GM12878 (cell line): Measurements from ENCODE around the gene GJB1. TPM values are rescaled to one million over a fixed set of nuclear protein-coding genes. Genes with fewer than 3 reads are reported as not detected.

Experiments used
- ATAC-seq: fragments of 200-7000 bp; cut with Tn5 transposase; 3 replicates; pipeline ENCODE4 v1.9.1; 2020; ENCODE audit warnings: mild to moderate bottlenecking, moderate library complexity
- BruUV-seq: library from RNA; stranded (reverse); fragments of 400-500 nt; replicated peaks from 2 replicates; lab custom pipeline; 2021; lab: Mats Ljungman, UMichigan
- CTCF ChIA-PET: fragments of 300-600 bp; sonication (Branson Sonifier 250); formaldehyde crosslinking; extraction: SDS; loops from one replicate; lab custom pipeline; 2021; ENCODE audit warnings: inconsistent platforms; lab: Yijun Ruan, JAX
- POLR2A ChIA-PET: fragments of 350-600 bp; formaldehyde crosslinking; extraction: SDS; loops from one replicate; lab custom pipeline; 2021; ENCODE audit warnings: inconsistent platforms; lab: Charles Lee
- RAD21 ChIA-PET: fragments of 300-600 bp; sonication (Branson Sonifier 250); formaldehyde crosslinking; loops from one replicate; lab custom pipeline; 2023; ENCODE audit warnings: antibody characterized with exemption; ENCODE audit not compliant: unreplicated experiment; lab: Charles Lee
- SMC1A ChIA-PET: fragments of 300-600 bp; sonication (Branson Sonifier 250); formaldehyde crosslinking; loops from one replicate; lab custom pipeline; 2023; ENCODE audit not compliant: unreplicated experiment, uncharacterized antibody; lab: Charles Lee
- DNase-seq: peaks from one replicate; pipeline ENCODE4 v3.0.0-alpha.2; 2011; ENCODE audit warnings: low read depth, low spot score
- FAIRE-seq: peaks from 3 replicates; lab custom pipeline; 2011; peaks lifted over from hg19 to GRCh38; lab: Jason Lieb, UNC
- H2AFZ ChIP-seq: 2 replicates; pipeline ENCODE4 v1.6.0; 2011; ENCODE audit warnings: low read depth, low read length, control low read depth; ENCODE audit not compliant: control insufficient read depth
- H3K27ac ChIP-seq: 2 replicates; pipeline ENCODE4 v1.5.1; 2011; ENCODE audit warnings: control low read depth; ENCODE audit not compliant: control insufficient read depth, insufficient read depth
- H3K27me3 ChIP-seq, 2 experiments: replicated peaks in 1 of 2; 2 replicates each; pipeline versions ENCODE4 v1.6.0 to v1.6.1; 2011; ENCODE audit warnings: low read length in 1 of 2; ENCODE audit not compliant: control insufficient read depth in 2 of 2, insufficient read depth in 2 of 2
- H3K36me3 ChIP-seq, 2 experiments: 2 replicates each; pipeline ENCODE4 v1.5.1; 2011; ENCODE audit warnings: low read length in 1 of 2; ENCODE audit not compliant: control insufficient read depth in 2 of 2, insufficient read depth in 2 of 2
- H3K4me1 ChIP-seq: 2 replicates; pipeline ENCODE4 v1.6.1; 2011; ENCODE audit warnings: mild to moderate bottlenecking, low read length, moderate library complexity, mixed read lengths; ENCODE audit not compliant: control insufficient read depth, insufficient read depth
- H3K4me2 ChIP-seq: 2 replicates; pipeline ENCODE4 v1.6.0; 2011; ENCODE audit warnings: control low read depth; ENCODE audit not compliant: control insufficient read depth, insufficient read depth
- H3K4me3 ChIP-seq: fragments of 200-600 bp; sonication (generic); 2 replicates; pipeline ENCODE4 v1.5.1; 2016
- H3K79me2 ChIP-seq: 2 replicates; pipeline ENCODE4 v1.6.0; 2011; ENCODE audit warnings: low read length; ENCODE audit not compliant: control insufficient read depth, insufficient read depth
- H3K9ac ChIP-seq: 2 replicates; pipeline ENCODE4 v1.8.0; 2011; ENCODE audit warnings: low read length, control low read depth, mixed read lengths; ENCODE audit not compliant: control insufficient read depth, insufficient read depth
- H3K9me3 ChIP-seq: replicated peaks from 3 replicates; pipeline ENCODE4 v1.5.1; 2011; ENCODE audit warnings: mild to moderate bottlenecking, low read length; ENCODE audit not compliant: control insufficient read depth, insufficient read depth
- H4K20me1 ChIP-seq: 2 replicates; pipeline ENCODE4 v1.6.0; 2011; ENCODE audit not compliant: control insufficient read depth, insufficient read depth
- BACH1 ChIP-seq: fragments of 450-650 bp; IDR thresholded peaks from 2 replicates; pipeline ENCODE4 v1.6.1; 2017; ENCODE audit warnings: mild to moderate bottlenecking, borderline replicate concordance
- HDAC2 ChIP-seq: fragments of 200-600 bp; sonication (generic); IDR thresholded peaks from 2 replicates; pipeline ENCODE4 v1.6.1; 2017
- HDAC6 ChIP-seq: fragments of 200-600 bp; sonication (generic); IDR thresholded peaks from one replicate; pipeline ENCODE4 v1.8.0; 2017; ENCODE audit warnings: antibody characterized with exemption; ENCODE audit not compliant: unreplicated experiment
- IKZF2 ChIP-seq, 2 experiments: fragments of 450-650 bp; IDR thresholded peaks; 2 replicates each; pipeline ENCODE4 v1.6.1; 2017; ENCODE audit warnings: mild to moderate bottlenecking in 2 of 2, moderate library complexity in 2 of 2
- IRF4 ChIP-seq: IDR thresholded peaks from 2 replicates; pipeline ENCODE4 v1.6.1; 2011; ENCODE audit warnings: low read depth, low read length
- MEF2B ChIP-seq: fragments of 450-650 bp; IDR thresholded peaks from 2 replicates; pipeline ENCODE4 v1.6.1; 2018; ENCODE audit warnings: mild to moderate bottlenecking, moderate library complexity; ENCODE audit not compliant: partially characterized antibody, poor library complexity, severe bottlenecking
- STAT3 ChIP-seq: IDR thresholded peaks from 2 replicates; pipeline ENCODE4 v1.6.1; 2011; ENCODE audit warnings: low read depth, low read length, improper control_type of control experiment
- SUZ12 ChIP-seq: fragments of 200-600 bp; sonication (generic); IDR thresholded peaks from one replicate; pipeline ENCODE4 v1.6.1; 2018; ENCODE audit warnings: antibody characterized with exemption, mild to moderate bottlenecking; ENCODE audit not compliant: unreplicated experiment
- YBX1 ChIP-seq: fragments of 450-650 bp; IDR thresholded peaks from 2 replicates; pipeline ENCODE4 v1.6.1; 2016; ENCODE audit warnings: antibody characterized with exemption
- ZNF384 ChIP-seq: IDR thresholded peaks from 2 replicates; pipeline ENCODE4 v1.6.1; 2012; ENCODE audit warnings: low read depth, mild to moderate bottlenecking, low read length, improper control_type of control experiment, borderline replicate concordance
- ZSCAN29 ChIP-seq: fragments of 450-650 bp; IDR thresholded peaks from 2 replicates; pipeline ENCODE4 v1.6.1; 2017; ENCODE audit warnings: mild to moderate bottlenecking, moderate library complexity
- WGBS: methylation state at CpG from one replicate; pipeline ENCODE4 v1.1.6; 2016; ENCODE audit warnings: low lambda C conversion rate; ENCODE audit not compliant: insufficient replicate concordance, insufficient coverage; ENCODE audit errors: missing lambda C conversion rate; 5-methylcytosine and 5-hydroxymethylcytosine counted together
- in situ Hi-C: fragments of 300-500 bp; cut with MboI; formaldehyde crosslinking; loops from 9 replicates; pipeline ENCODE4 v1.14.3; 2018; ENCODE audit warnings: mixed read lengths
- intact Hi-C: fragments of 100-400 bp; cut with micrococcal nuclease; formaldehyde crosslinking; loops from one replicate; pipeline ENCODE4 v1.14.2; 2022; ENCODE audit not compliant: unreplicated experiment
- polyA plus RNA-seq, 11 experiments: library from polyadenylated mRNA; depleted of rRNA in 4 of 11; unstranded in 6 of 11; stranded (reverse) in 5 of 11; fragments of >200 nt; fragmentation: Nextera tagmentation in 4 of 11; fragmentation: Illumina TruSeq in 1 of 11; extraction: Ambion mirVana in 4 of 11; extraction: Trizol in 1 of 11; gene quantifications; 1 replicate in 1 of 11; 2 replicates in 10 of 11; pipeline versions ENCODE4 v1.2.1 to v1.2.3, GENCODE V29; 2011 to 2016; ENCODE audit warnings: inconsistent platforms in 2 of 11, missing spikeins in 2 of 11, low read depth in 1 of 11
- total RNA-seq, 4 experiments: library from RNA; depleted of rRNA in 3 of 4; stranded (reverse); fragments of >200 nt in 3 of 4; fragmentation: Illumina TruSeq in 1 of 4; extraction: Trizol in 1 of 4; gene quantifications; 2 replicates each; pipeline versions ENCODE4 v1.2.1 to v1.2.3, GENCODE V29; 2013 to 2021

Gene GJB1
- total and polyA plus RNA-seq, 10 of the 15 experiments (the other 5 are each of a cell fraction or from before 2014, with no cell fraction given) = not detected

GRCh38 chrX:71184092-71184491 is 38.9 kb upstream of the GJB1 start:
- BruUV-seq = no TSS peak
- intact Hi-C loops (loop anchor here (5.0 kb wide), 1 partner anchor 68 kb away; the partner anchor contains the start of gene ZMYM3), in situ Hi-C loops (no loop called here)
- Histone ChIP-seq H3K4me2 (no peak overlapping the region), H3K79me2 (no peaks in the 10 kb centered on the region; the same call in 1 of the 2 replicates), H3K9ac (no peak overlapping the region), H3K27ac (no peak overlapping the region), H3K27me3 (no peaks in the 10 kb centered on the region), H3K9me3 (no peaks in the 10 kb centered on the region), H3K4me3 (no peak overlapping the region), H3K4me1 (no peaks in the 10 kb centered on the region), H3K36me3 (no peaks in the 10 kb centered on the region; a peak in 1 of 4 replicates), H4K20me1 (no peaks in the 10 kb centered on the region), H2AFZ (no peak overlapping the region)
- FAIRE-seq = no peak
- ChIA-PET SMC1A (no interaction called here), RAD21 (no interaction called here), CTCF (no interaction called here), POLR2A (interaction anchor here (7.8 kb wide), 1 partner anchor 13 kb away, joined by 76 read pairs; no protein-coding TSS in a partner anchor)
- no peak for ATAC-seq
- TF ChIP-seq YBX1 = no peak
- TF ChIP-seq SUZ12 = no peak
- TF ChIP-seq STAT3 = no peak
- TF ChIP-seq HDAC6 = no peak
- no peak for TF ChIP-seq ZNF384
- TF ChIP-seq IRF4 = no peak
- TF ChIP-seq BACH1 = no peak
- no peak for TF ChIP-seq IKZF2 (IDR thresholded peaks at IDR 0.05)
- no peak for TF ChIP-seq ZSCAN29
- no peak for TF ChIP-seq HDAC2
- TF ChIP-seq MEF2B = no peak
- no peak for DNase-seq
- WGBS = 32% methylated on average over 5 of the region's 5 CpGs
